Measurements from ENCODE around the gene UGT1A9. TPM values are rescaled to one million over a fixed set of nuclear protein-coding genes. Genes with fewer than 3 reads are reported as not detected.

UGT1A9 gene
- total RNA-seq, 4 donors from 2014 or later = 4.6 to 18.7 (median 10.5) TPM

DNA sequence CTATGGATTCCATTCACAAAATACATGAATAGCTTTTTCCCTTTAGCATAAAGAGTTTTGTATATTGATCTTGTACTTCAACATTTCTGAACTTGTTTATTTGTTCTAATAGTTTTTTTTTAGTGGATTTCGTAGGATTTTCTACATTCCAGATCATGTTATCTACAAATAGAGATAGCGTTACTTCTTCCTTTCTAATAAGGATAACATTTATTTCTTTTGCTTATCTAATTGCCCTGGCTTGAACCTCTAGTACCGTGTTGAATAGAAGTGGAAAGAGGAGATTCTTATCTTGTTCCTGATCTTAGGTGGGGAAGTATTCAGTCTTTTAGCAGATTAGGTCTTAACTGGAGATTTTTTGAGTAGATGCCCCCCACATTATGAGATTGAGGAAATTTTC lies 30.5 kb downstream of the UGT1A9 start:
- Histone ChIP-seq H3K36me3 (no peaks in the 10 kb centered on the region), H3K4me3 (no peak overlapping the region), H3K9me3 (no peaks in the 10 kb centered on the region), H3K27me3 (no peaks in the 10 kb centered on the region), H3K27ac (no peak overlapping the region), H3K4me1 (peaks cover 0 to 11% (median 6%) of the 10 kb centered on the region in 4 donors)
- no peak for TF ChIP-seq EP300 (IDR thresholded peaks at IDR 0.05; ENCODE audit: low read depth)
- no peak for TF ChIP-seq POLR2A (IDR thresholded peaks at IDR 0.05)
- TF ChIP-seq, protein P1, sequence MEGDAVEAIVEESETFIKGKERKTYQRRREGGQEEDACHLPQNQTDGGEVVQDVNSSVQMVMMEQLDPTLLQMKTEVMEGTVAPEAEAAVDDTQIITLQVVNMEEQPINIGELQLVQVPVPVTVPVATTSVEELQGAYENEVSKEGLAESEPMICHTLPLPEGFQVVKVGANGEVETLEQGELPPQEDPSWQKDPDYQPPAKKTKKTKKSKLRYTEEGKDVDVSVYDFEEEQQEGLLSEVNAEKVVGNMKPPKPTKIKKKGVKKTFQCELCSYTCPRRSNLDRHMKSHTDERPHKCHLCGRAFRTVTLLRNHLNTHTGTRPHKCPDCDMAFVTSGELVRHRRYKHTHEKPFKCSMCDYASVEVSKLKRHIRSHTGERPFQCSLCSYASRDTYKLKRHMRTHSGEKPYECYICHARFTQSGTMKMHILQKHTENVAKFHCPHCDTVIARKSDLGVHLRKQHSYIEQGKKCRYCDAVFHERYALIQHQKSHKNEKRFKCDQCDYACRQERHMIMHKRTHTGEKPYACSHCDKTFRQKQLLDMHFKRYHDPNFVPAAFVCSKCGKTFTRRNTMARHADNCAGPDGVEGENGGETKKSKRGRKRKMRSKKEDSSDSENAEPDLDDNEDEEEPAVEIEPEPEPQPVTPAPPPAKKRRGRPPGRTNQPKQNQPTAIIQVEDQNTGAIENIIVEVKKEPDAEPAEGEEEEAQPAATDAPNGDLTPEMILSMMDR (IDR thresholded peaks at IDR 0.05) = no peak
- no peak for TF ChIP-seq POLR2AphosphoS5 (IDR thresholded peaks at IDR 0.05)
- DNase-seq = no peak
- intact Hi-C loops (cut with DNase I; ENCODE audit: low total_unique reads) (no loop called here), in situ Hi-C loops (cut with MboI; ENCODE audit: low pct_ligation_motif_present in 1 of 4, low pct_unique_long_range_greater_than_20kb in 1 of 4, low sequenced_read_pairs in 3 of 4) (loop anchor here in 1 of 4 donors (25.0 kb wide), 1 partner anchor 240 kb away; no protein-coding TSS in a partner anchor)
- 69% methylated on average over 3 of the region's 3 CpGs for WGBS, 2 donors (ENCODE audit: low coverage in 1 of 2)

DNA sequence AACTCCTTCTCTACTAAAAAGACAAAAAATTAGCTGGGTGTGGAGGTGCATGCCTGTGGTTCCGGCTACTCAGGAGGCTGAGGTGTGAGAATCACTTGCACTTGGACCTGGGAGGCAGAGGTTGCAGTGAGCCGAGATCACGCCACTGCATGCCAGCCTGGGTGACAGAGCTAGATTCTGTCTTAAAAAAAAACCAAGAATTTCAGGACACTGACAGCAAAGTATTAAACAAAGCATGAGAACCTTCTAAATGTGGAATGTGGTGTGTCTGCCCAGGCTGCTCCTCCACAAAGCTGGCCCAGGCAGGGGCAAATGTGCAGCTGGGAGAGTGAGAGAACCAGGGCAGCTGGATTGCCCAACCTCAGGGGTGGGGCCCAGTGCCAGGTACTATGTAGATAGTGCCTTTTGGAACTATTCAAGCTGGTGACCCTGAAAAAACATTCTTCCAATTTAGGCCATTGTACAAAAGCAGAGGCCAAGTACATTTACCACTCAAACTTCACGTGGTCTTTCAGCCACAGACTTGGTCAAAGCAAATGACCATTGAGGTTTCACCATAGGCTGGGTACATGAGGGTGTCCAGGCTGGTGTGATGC lies 34.3 kb downstream of the UGT1A9 start:
- intact Hi-C loops (cut with DNase I; ENCODE audit: low total_unique reads) = no loop called here
- in situ Hi-C loops (cut with MboI; ENCODE audit: low pct_ligation_motif_present in 1 of 4, low pct_unique_long_range_greater_than_20kb in 1 of 4, low sequenced_read_pairs in 3 of 4) = loop anchor here in 1 of 4 donors (25.0 kb wide), 1 partner anchor 244 kb away; no protein-coding TSS in a partner anchor
- no peak overlapping the region for H3K27ac ChIP-seq

DNA sequence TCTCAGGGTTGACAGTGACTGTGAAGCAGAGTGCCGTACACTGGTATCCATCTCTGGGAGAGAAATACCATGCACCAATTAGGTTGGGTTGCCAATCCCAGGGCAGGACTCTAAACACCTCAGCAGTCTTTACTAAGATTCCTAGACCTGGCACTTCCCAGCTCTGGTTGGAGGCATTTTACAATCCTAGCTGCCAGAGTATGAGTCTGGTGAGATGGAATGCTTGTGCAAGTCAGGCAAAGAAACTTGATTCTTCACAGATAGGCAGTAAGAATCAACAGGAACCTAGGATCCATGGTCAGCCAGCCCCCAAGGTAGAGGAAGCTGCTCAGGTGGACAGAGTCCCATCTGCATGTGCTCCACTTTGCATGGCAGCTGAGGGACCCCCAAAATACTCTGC lies 35.0 kb downstream of the UGT1A9 start:
- no peak overlapping the region for H3K27ac ChIP-seq
- no peak for TF ChIP-seq EP300 (IDR thresholded peaks at IDR 0.05; ENCODE audit: low read depth)
- TF ChIP-seq, protein P1 (IDR thresholded peaks at IDR 0.05) = no peak
- TF ChIP-seq POLR2A (IDR thresholded peaks at IDR 0.05) = no peak
- no peak for TF ChIP-seq POLR2AphosphoS5 (IDR thresholded peaks at IDR 0.05)
- no peaks in the 10 kb centered on the region for H3K9me3 ChIP-seq
- in situ Hi-C loops (cut with MboI; ENCODE audit: low pct_ligation_motif_present in 1 of 4, low pct_unique_long_range_greater_than_20kb in 1 of 4, low sequenced_read_pairs in 3 of 4) = loop anchor here in 1 of 4 donors (25.0 kb wide), 1 partner anchor 244 kb away; no protein-coding TSS in a partner anchor
- H3K4me3 ChIP-seq = no peak overlapping the region
- no peak for DNase-seq
- H3K4me1 ChIP-seq = peaks cover 0 to 8% (median 4%) of the 10 kb centered on the region in 4 donors
- no peaks in the 10 kb centered on the region for H3K27me3 ChIP-seq
- intact Hi-C loops (cut with DNase I; ENCODE audit: low total_unique reads) = no loop called here
- no peaks in the 10 kb centered on the region for H3K36me3 ChIP-seq
- WGBS, 2 donors (ENCODE audit: low coverage in 1 of 2) = 39 to 40% methylated on average over 1 of the region's 1 CpG

More for the DNA sequence above, 34.3 kb downstream of the UGT1A9 start:
- Histone ChIP-seq H3K27me3 (no peaks in the 10 kb centered on the region), H3K4me3 (no peak overlapping the region), H3K4me1 (peaks cover 0 to 6% (median 2%) of the 10 kb centered on the region in 4 donors), H3K36me3 (no peaks in the 10 kb centered on the region), H3K9me3 (no peaks in the 10 kb centered on the region)
- 53 to 67% methylated on average over 3 to 4 of the region's 4 CpGs for WGBS, 2 donors (ENCODE audit: low coverage in 1 of 2)
- peak; percentile 52 for DNase-seq
- TF ChIP-seq POLR2A (IDR thresholded peaks at IDR 0.05) = no peak
- TF ChIP-seq, protein P1 (IDR thresholded peaks at IDR 0.05) = no peak
- TF ChIP-seq EP300 (IDR thresholded peaks at IDR 0.05; ENCODE audit: low read depth) = no peak

DNA sequence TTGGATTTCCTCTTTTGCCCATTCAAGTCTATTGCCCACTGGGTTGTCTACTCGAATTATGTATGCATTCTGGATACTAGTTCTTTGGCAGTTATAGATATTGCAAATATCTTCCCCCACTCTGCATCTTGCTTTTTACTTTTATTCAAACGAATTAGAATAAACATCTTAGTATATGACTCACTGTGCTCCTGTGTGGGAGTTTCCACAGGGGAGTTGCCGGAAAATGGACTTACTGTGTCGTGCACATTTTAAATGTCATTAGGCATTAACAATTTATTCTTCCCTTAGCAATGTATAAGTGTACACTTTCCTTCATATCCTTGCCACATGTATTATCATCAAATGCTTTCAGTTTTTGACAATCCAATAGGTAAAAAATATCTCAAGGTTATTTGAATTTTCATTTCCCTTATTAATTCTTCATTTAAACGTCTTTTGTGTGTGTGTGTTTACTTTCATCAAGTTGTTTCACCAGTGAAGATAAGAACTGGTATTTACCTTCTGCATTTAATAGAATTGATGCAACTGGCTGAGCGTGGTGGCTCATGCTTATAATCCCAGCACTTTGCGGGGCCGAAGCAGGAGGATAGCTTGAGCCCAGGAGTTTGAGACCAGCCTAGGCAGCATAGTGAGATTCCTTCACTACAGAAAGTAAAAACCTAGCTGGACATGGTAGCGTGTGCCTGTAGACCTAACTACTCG lies 36.4 kb downstream of the UGT1A9 start:
- DNase-seq = no peak
- intact Hi-C loops (cut with DNase I; ENCODE audit: low total_unique reads) = no loop called here
- Histone ChIP-seq H3K27me3 (no peaks in the 10 kb centered on the region), H3K4me3 (no peak overlapping the region), H3K36me3 (no peaks in the 10 kb centered on the region), H3K4me1 (peaks cover 0 to 8% (median 4%) of the 10 kb centered on the region in 4 donors), H3K9me3 (no peaks in the 10 kb centered on the region), H3K27ac (no peak overlapping the region)
- in situ Hi-C loops (cut with MboI; ENCODE audit: low pct_ligation_motif_present in 1 of 4, low pct_unique_long_range_greater_than_20kb in 1 of 4, low sequenced_read_pairs in 3 of 4) = loop anchor here in 1 of 4 donors (25.0 kb wide), 1 partner anchor 246 kb away; no protein-coding TSS in a partner anchor
- 73 to 74% methylated on average over 8 to 10 of the region's 10 CpGs for WGBS, 2 donors (ENCODE audit: low coverage in 1 of 2)
- no peak for TF ChIP-seq POLR2A (IDR thresholded peaks at IDR 0.05)
- TF ChIP-seq EP300 (IDR thresholded peaks at IDR 0.05; ENCODE audit: low read depth) = no peak
- TF ChIP-seq POLR2AphosphoS5 (IDR thresholded peaks at IDR 0.05) = no peak
- TF ChIP-seq, protein P1 (IDR thresholded peaks at IDR 0.05) = no peak

Data from transverse colon (tissue), 4 donors.